Measurements from ENCODE around the gene PLB1. TPM values are rescaled to one million over a fixed set of nuclear protein-coding genes. Genes with fewer than 3 reads are reported as not detected.

PLB1 gene
- total and polyA plus RNA-seq, 5 experiments from 2014 or later: 0.29 to 0.34 (median 0.34) TPM; not detected in 2

- ATAC-seq: no peak
- Mint-ChIP-seq H3K36me3 (no peaks in the 10 kb centered on the region), H3K4me1 (peaks cover 3 to 7% (median 5%) of the 10 kb centered on the region in 4 donors), H3K27ac (no peak overlapping the region), H3K27me3 (no peaks in the 10 kb centered on the region), H3K9me3 (no peaks in the 10 kb centered on the region), H3K4me3 (no peak overlapping the region)
- POLR2A ChIA-PET: no interaction called here
- DNase-seq: no peak
Observed at GRCh38 chr2:28643911-28644334, 148.1 kb downstream of the PLB1 start.

- no peak overlapping the region for H3K27ac Mint-ChIP-seq
- POLR2A ChIA-PET: no interaction called here
Observed at GRCh38 chr2:28644760-28645159, 148.9 kb downstream of the PLB1 start.

GRCh38 chr2:28645553-28645952 is 149.7 kb downstream of the PLB1 start:
- DNase-seq: no peak
- Mint-ChIP-seq H3K9me3 (no peaks in the 10 kb centered on the region), H3K4me3 (no peak overlapping the region), H3K27ac (peak overlapping the region in 1 of 10 donors; percentile 32), H3K4me1 (peaks cover 4 to 9% (median 6%) of the 10 kb centered on the region in 4 donors), H3K27me3 (no peaks in the 10 kb centered on the region), H3K36me3 (no peaks in the 10 kb centered on the region)
- ATAC-seq: no peak
- POLR2A ChIA-PET: no interaction called here

More at GRCh38 chr2:28644760-28645159, 148.9 kb downstream of the PLB1 start:
- H3K27me3 Mint-ChIP-seq: no peaks in the 10 kb centered on the region
- no peaks in the 10 kb centered on the region for H3K36me3 Mint-ChIP-seq
- H3K4me1 Mint-ChIP-seq: peaks cover 4 to 8% (median 6%) of the 10 kb centered on the region in 4 donors
- H3K9me3 Mint-ChIP-seq: no peaks in the 10 kb centered on the region
- ATAC-seq (no peak), DNase-seq (no peak)
- no peak overlapping the region for H3K4me3 Mint-ChIP-seq

- POLR2A ChIA-PET: no interaction called here
- Mint-ChIP-seq H3K36me3 (no peaks in the 10 kb centered on the region), H3K9me3 (no peaks in the 10 kb centered on the region), H3K4me3 (no peak overlapping the region), H3K27me3 (no peaks in the 10 kb centered on the region), H3K27ac (peak overlapping the region in 1 of 10 donors; percentile 4), H3K4me1 (peaks cover 0 to 5% (median 1%) of the 10 kb centered on the region in 4 donors)
- no peak for DNase-seq
- ATAC-seq: no peak
Observed at GRCh38 chr2:28647682-28648081, 151.8 kb downstream of the PLB1 start.

- H3K9me3 Mint-ChIP-seq: no peaks in the 10 kb centered on the region
- H3K36me3 Mint-ChIP-seq: no peaks in the 10 kb centered on the region
- POLR2A ChIA-PET: no interaction called here
- H3K4me1 Mint-ChIP-seq: peaks cover 0 to 5% (median 1%) of the 10 kb centered on the region in 4 donors
- ATAC-seq (no peak), DNase-seq (no peak)
- H3K27ac Mint-ChIP-seq: peak overlapping the region in 1 of 10 donors; percentile 17
- no peak overlapping the region for H3K4me3 Mint-ChIP-seq
- H3K27me3 Mint-ChIP-seq: no peaks in the 10 kb centered on the region
Observed at GRCh38 chr2:28648147-28648546, 152.3 kb downstream of the PLB1 start.

- H3K4me3 Mint-ChIP-seq: no peak overlapping the region
- H3K27me3 Mint-ChIP-seq: no peaks in the 10 kb centered on the region
- POLR2A ChIA-PET: no interaction called here
- DNase-seq (no peak), ATAC-seq (no peak)
- peaks cover 0 to 5% (median 1%) of the 10 kb centered on the region in 4 donors for H3K4me1 Mint-ChIP-seq
- H3K36me3 Mint-ChIP-seq: no peaks in the 10 kb centered on the region
- no peaks in the 10 kb centered on the region for H3K9me3 Mint-ChIP-seq
- no peak overlapping the region for H3K27ac Mint-ChIP-seq
Observed at GRCh38 chr2:28648671-28649395, 153.0 kb downstream of the PLB1 start.

- no peaks in the 10 kb centered on the region for H3K36me3 Mint-ChIP-seq
- H3K4me3 Mint-ChIP-seq: peak overlapping the region in 1 of 10 donors; percentile 16
- POLR2A ChIA-PET: no interaction called here
- DNase-seq (no peak), ATAC-seq (no peak)
- H3K9me3 Mint-ChIP-seq: no peaks in the 10 kb centered on the region
- peak overlapping the region in 5 of 10 donors; percentile 8 to 72 (median 47) for H3K27ac Mint-ChIP-seq
- H3K4me1 Mint-ChIP-seq: peaks cover 0 to 5% (median 1%) of the 10 kb centered on the region in 4 donors
- no peaks in the 10 kb centered on the region for H3K27me3 Mint-ChIP-seq
Observed at GRCh38 chr2:28649481-28650265, 153.8 kb downstream of the PLB1 start.

- H3K9me3 Mint-ChIP-seq: no peaks in the 10 kb centered on the region
- H3K36me3 Mint-ChIP-seq: no peaks in the 10 kb centered on the region
- POLR2A ChIA-PET: no interaction called here
Observed at GRCh38 chr2:28650266-28650584, 154.4 kb downstream of the PLB1 start.

GRCh38 chr2:28652217-28652616 is 156.4 kb downstream of the PLB1 start:
- POLR2A ChIA-PET: interaction anchor here (0.7 to 1.0 kb wide), 2 partner anchors 21 to 23 kb away, joined by 3 read pairs; no protein-coding TSS in a partner anchor
- no peaks in the 10 kb centered on the region for H3K36me3 Mint-ChIP-seq
- H3K4me3 Mint-ChIP-seq: no peak overlapping the region
- no peak for DNase-seq
- no peak for ATAC-seq
- no peak overlapping the region for H3K27ac Mint-ChIP-seq
- peaks cover 8 to 19% (median 12%) of the 10 kb centered on the region in 4 donors for H3K4me1 Mint-ChIP-seq
- no peaks in the 10 kb centered on the region for H3K9me3 Mint-ChIP-seq
- no peaks in the 10 kb centered on the region for H3K27me3 Mint-ChIP-seq

More at GRCh38 chr2:28650266-28650584, 154.4 kb downstream of the PLB1 start:
- H3K4me1 Mint-ChIP-seq: peaks cover 2 to 7% (median 3%) of the 10 kb centered on the region in 4 donors
- H3K27me3 Mint-ChIP-seq: no peaks in the 10 kb centered on the region
- no peak for DNase-seq
- no peak overlapping the region for H3K4me3 Mint-ChIP-seq
- H3K27ac Mint-ChIP-seq: peak overlapping the region in 3 of 10 donors; percentile 8 to 79 (median 58)
- ATAC-seq: no peak

- H3K4me3 Mint-ChIP-seq: no peak overlapping the region
- no peaks in the 10 kb centered on the region for H3K9me3 Mint-ChIP-seq
- POLR2A ChIA-PET: no interaction called here
- H3K27ac Mint-ChIP-seq: peak overlapping the region in 7 of 10 donors; percentile 12 to 70 (median 20)
- DNase-seq (no peak), ATAC-seq (no peak)
- peaks cover 17 to 31% (median 24%) of the 10 kb centered on the region in 4 donors for H3K4me1 Mint-ChIP-seq
- H3K27me3 Mint-ChIP-seq: no peaks in the 10 kb centered on the region
- H3K36me3 Mint-ChIP-seq: no peaks in the 10 kb centered on the region
Observed at GRCh38 chr2:28653892-28654662, 158.2 kb downstream of the PLB1 start.

- ATAC-seq (no peak), DNase-seq (no peak)
- no peaks in the 10 kb centered on the region for H3K27me3 Mint-ChIP-seq
- H3K4me1 Mint-ChIP-seq: peaks cover 17 to 26% (median 23%) of the 10 kb centered on the region in 4 donors
- H3K27ac Mint-ChIP-seq: peak overlapping the region in 5 of 10 donors; percentile 12 to 77 (median 29)
- peaks cover 0 to 2% (median 0%) of the 10 kb centered on the region in 3 donors for H3K36me3 Mint-ChIP-seq
- H3K4me3 Mint-ChIP-seq: no peak overlapping the region
- POLR2A ChIA-PET: no interaction called here
- peaks cover 0 to 2% (median 0%) of the 10 kb centered on the region in 9 donors for H3K9me3 Mint-ChIP-seq
Observed at GRCh38 chr2:28654663-28655320, 158.9 kb downstream of the PLB1 start.

- Mint-ChIP-seq H3K27me3 (no peaks in the 10 kb centered on the region), H3K4me3 (peak overlapping the region in 1 of 10 donors; percentile 11), H3K4me1 (peaks cover 17 to 25% (median 23%) of the 10 kb centered on the region in 4 donors), H3K36me3 (peaks cover 0 to 2% (median 0%) of the 10 kb centered on the region in 3 donors), H3K9me3 (peaks cover 0 to 2% (median 0%) of the 10 kb centered on the region in 9 donors), H3K27ac (peak overlapping the region in 3 of 10 donors; percentile 19 to 75 (median 22))
- DNase-seq: no peak
- POLR2A ChIA-PET: no interaction called here
- no peak for ATAC-seq
Observed at GRCh38 chr2:28656937-28657615, 161.2 kb downstream of the PLB1 start.
